ENCODE results near the gene CCDC187.
A peak's percentile ranks its signal among the peaks of the same experiment; 100 is the strongest.

Gene CCDC187

GRCh38 chr9:136339173-136339957 is 35.5 kb upstream of the CCDC187 start:
- peak; percentile 87 for DNase-seq

- no peak for DNase-seq
Observed at GRCh38 chr9:136338511-136338910, 34.6 kb upstream of the CCDC187 start.

GRCh38 chr9:136337416-136338395 is 33.8 kb upstream of the CCDC187 start:
- no peak for DNase-seq

- no peak for DNase-seq
Observed at GRCh38 chr9:136336881-136337280, 33.0 kb upstream of the CCDC187 start.

- no peak for DNase-seq
Observed at GRCh38 chr9:136336156-136336870, 32.4 kb upstream of the CCDC187 start.

- no peak for DNase-seq
Observed at GRCh38 chr9:136335296-136336155, 31.6 kb upstream of the CCDC187 start.

GRCh38 chr9:136334541-136334940 is 30.6 kb upstream of the CCDC187 start:
- no peak for DNase-seq

- DNase-seq: no peak
Observed at GRCh38 chr9:136333486-136333885, 29.6 kb upstream of the CCDC187 start.

GRCh38 chr9:136333045-136333444 is 29.2 kb upstream of the CCDC187 start:
- no peak for DNase-seq

- DNase-seq: no peak
Observed at GRCh38 chr9:136332482-136332983, 28.6 kb upstream of the CCDC187 start.

- peak; percentile 44 for DNase-seq
Observed at GRCh38 chr9:136331556-136332481, 27.9 kb upstream of the CCDC187 start.

GRCh38 chr9:136331030-136331429 is 27.1 kb upstream of the CCDC187 start:
- no peak for DNase-seq

GRCh38 chr9:136330406-136330990 is 26.6 kb upstream of the CCDC187 start:
- DNase-seq: no peak

- DNase-seq: no peak
Observed at GRCh38 chr9:136329636-136330405, 25.9 kb upstream of the CCDC187 start.

- DNase-seq: no peak
Observed at GRCh38 chr9:136329211-136329627, 25.3 kb upstream of the CCDC187 start.

GRCh38 chr9:136328622-136329041 is 24.7 kb upstream of the CCDC187 start:
- peak; percentile 85 for DNase-seq

- no peak for DNase-seq
Observed at GRCh38 chr9:136328011-136328621, 24.2 kb upstream of the CCDC187 start.

- DNase-seq: peak; percentile 60
Observed at GRCh38 chr9:136327304-136327974, 23.5 kb upstream of the CCDC187 start, which contains the start of gene GPSM1. GPSM1 (plus strand) TSS chr9:136327539; CDS start chr9:136327696, 157 bp downstream.

All from NCI-H82 (cell line).